ENCODE results near the gene LHX4.

DNA sequence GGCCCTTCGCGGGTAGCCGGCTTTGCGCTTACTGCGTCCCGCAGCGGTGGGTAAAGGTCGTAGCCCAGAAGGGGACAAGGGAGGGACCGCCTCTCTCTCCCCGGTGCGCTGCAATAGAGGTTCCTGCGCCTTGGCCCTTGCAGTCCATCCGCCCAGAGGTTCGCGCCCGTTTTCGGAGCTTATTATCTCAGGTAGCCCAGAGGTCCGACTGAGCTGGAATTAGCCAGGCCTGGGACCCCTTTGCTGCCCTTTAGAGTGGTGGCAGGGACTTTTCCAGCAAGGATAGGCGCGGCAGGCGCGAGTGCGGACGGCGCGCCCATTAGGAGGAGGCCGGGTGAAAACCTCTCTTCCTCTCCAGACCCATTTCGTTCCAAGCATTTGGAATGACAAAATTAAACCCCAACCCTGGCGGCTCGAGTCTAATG lies 5.0 kb downstream of the LHX4 start:
- TF ChIP-seq, protein P1, sequence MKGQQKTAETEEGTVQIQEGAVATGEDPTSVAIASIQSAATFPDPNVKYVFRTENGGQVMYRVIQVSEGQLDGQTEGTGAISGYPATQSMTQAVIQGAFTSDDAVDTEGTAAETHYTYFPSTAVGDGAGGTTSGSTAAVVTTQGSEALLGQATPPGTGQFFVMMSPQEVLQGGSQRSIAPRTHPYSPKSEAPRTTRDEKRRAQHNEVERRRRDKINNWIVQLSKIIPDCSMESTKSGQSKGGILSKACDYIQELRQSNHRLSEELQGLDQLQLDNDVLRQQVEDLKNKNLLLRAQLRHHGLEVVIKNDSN (IDR thresholded peaks at IDR 0.05), result no peak
- TF ChIP-seq, protein P2, sequence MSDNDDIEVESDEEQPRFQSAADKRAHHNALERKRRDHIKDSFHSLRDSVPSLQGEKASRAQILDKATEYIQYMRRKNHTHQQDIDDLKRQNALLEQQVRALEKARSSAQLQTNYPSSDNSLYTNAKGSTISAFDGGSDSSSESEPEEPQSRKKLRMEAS (IDR thresholded peaks at IDR 0.05), result no peak
- TF ChIP-seq TAF1 (IDR thresholded peaks at IDR 0.05; ENCODE audit: low read depth), result no peak
- TF ChIP-seq YY1 (IDR thresholded peaks at IDR 0.05; ENCODE audit: low read depth), result no peak
- TF ChIP-seq ZBTB7A (IDR thresholded peaks at IDR 0.05; ENCODE audit: low read depth), result no peak
- no peak for TF ChIP-seq TCF12 (IDR thresholded peaks at IDR 0.05; ENCODE audit: low read depth)
- no peak for TF ChIP-seq EP300 (IDR thresholded peaks at IDR 0.05; ENCODE audit: borderline replicate concordance)
- no peak for TF ChIP-seq TEAD4 (IDR thresholded peaks at IDR 0.05)

Data from Ishikawa (cell line).